HG03103 (cell line): ENCODE measurements around the gene AHCTF1.

ENCODE experiments used
- ATAC-seq: cut with Tn5 transposase; IDR thresholded peaks from one replicate; pipeline ENCODE4 v1.9.1; 2021; ENCODE audit warnings: low read depth; ENCODE audit not compliant: unreplicated experiment

The AHCTF1 gene

GRCh38 chr1:246931549-246932365 lies at the start of gene AHCTF1:
AHCTF1 (minus strand) TSS chr1:246931948; CDS start chr1:246918370, 13,578 bp downstream.
- ATAC-seq: peak; percentile 88

- no peak for ATAC-seq
Observed at GRCh38 chr1:246978785-246979184, 47.0 kb upstream of the AHCTF1 start.

GRCh38 chr1:246978281-246978680 lies 46.5 kb upstream of the AHCTF1 start:
- no peak for ATAC-seq

- no peak for ATAC-seq
Observed at GRCh38 chr1:246971969-246972368, 40.2 kb upstream of the AHCTF1 start.

- ATAC-seq: no peak
Observed at GRCh38 chr1:246971090-246971721, 39.5 kb upstream of the AHCTF1 start.

- ATAC-seq: no peak
Observed at GRCh38 chr1:246969621-246970020, 37.9 kb upstream of the AHCTF1 start.

GRCh38 chr1:246966502-246966901 lies 34.8 kb upstream of the AHCTF1 start:
- ATAC-seq: no peak

- ATAC-seq: peak; percentile 74
Observed at GRCh38 chr1:246959944-246960693, 28.4 kb upstream of the AHCTF1 start.

GRCh38 chr1:246954126-246954525 lies 22.4 kb upstream of the AHCTF1 start:
- no peak for ATAC-seq

- ATAC-seq: no peak
Observed at GRCh38 chr1:246951413-246951812, 19.7 kb upstream of the AHCTF1 start.

- ATAC-seq: no peak
Observed at GRCh38 chr1:246949956-246950355, 18.2 kb upstream of the AHCTF1 start.

GRCh38 chr1:246947255-246947654 lies 15.5 kb upstream of the AHCTF1 start:
- ATAC-seq: no peak

- ATAC-seq: no peak
Observed at GRCh38 chr1:246946366-246946765, 14.6 kb upstream of the AHCTF1 start.

GRCh38 chr1:246934765-246935164 lies 3.0 kb upstream of the AHCTF1 start:
- ATAC-seq: no peak

- no peak for ATAC-seq
Observed at GRCh38 chr1:246933893-246934292, 2.1 kb upstream of the AHCTF1 start.

- ATAC-seq: no peak
Observed at GRCh38 chr1:246932366-246932700, 585 bp upstream of the AHCTF1 start.

GRCh38 chr1:246930830-246931548 lies 759 bp downstream of the AHCTF1 start:
- ATAC-seq: peak; percentile 13

GRCh38 chr1:246925997-246926626 lies 5.6 kb downstream of the AHCTF1 start:
- ATAC-seq: no peak

GRCh38 chr1:246923900-246924299 lies 7.8 kb downstream of the AHCTF1 start:
- ATAC-seq: no peak

- ATAC-seq: no peak
Observed at GRCh38 chr1:246923482-246923881, 8.3 kb downstream of the AHCTF1 start.
